ENCODE measurements around the gene IL11RA.

The IL11RA gene

DNA sequence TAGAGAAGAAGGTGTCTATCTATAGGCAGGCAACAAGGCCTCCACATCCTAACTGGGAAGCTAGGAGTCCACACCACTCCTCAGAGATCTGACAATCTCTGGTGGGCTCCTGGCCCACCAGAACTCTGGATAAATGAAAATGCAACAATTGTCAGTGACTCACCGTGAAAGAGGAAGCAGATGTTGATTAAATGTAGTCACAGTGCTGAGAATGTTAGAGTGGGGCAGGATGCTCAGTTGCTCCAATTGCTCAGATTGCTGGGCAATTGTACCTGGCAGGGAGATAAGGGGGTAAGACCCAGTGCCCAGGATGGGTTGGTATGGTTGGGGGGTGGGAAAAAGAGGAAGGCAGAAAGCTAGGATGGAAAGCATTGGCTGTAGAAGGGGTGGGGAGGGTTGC, 34.7 kb downstream of the IL11RA start:
- TF ChIP-seq ZNF384 (IDR thresholded peaks at IDR 0.05) (no peak), FOXK2 (IDR thresholded peaks at IDR 0.05) (no peak), SUZ12 (IDR thresholded peaks at IDR 0.05) (no peak), FOXA1 (IDR thresholded peaks at IDR 0.05) (no peak), ELF4 (IDR thresholded peaks at IDR 0.05) (no peak), HDGF (IDR thresholded peaks at IDR 0.05; ENCODE audit: borderline replicate concordance) (no peak), TARDBP (IDR thresholded peaks at IDR 0.05) (no peak), BHLHE40 (IDR thresholded peaks at IDR 0.05; ENCODE audit: borderline replicate concordance) (no peak), LEF1 (IDR thresholded peaks at IDR 0.05; ENCODE audit: borderline replicate concordance) (no peak), FOXM1 (IDR thresholded peaks at IDR 0.05; ENCODE audit: borderline replicate concordance) (no peak), SP1 (IDR thresholded peaks at IDR 0.05) (no peak), ARNT (IDR thresholded peaks at IDR 0.05) (no peak), L3MBTL2 (conservative IDR thresholded peaks at IDR 0.05) (no peak)
- TF ChIP-seq, protein P1, sequence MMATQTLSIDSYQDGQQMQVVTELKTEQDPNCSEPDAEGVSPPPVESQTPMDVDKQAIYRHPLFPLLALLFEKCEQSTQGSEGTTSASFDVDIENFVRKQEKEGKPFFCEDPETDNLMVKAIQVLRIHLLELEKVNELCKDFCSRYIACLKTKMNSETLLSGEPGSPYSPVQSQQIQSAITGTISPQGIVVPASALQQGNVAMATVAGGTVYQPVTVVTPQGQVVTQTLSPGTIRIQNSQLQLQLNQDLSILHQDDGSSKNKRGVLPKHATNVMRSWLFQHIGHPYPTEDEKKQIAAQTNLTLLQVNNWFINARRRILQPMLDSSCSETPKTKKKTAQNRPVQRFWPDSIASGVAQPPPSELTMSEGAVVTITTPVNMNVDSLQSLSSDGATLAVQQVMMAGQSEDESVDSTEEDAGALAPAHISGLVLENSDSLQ (IDR thresholded peaks at IDR 0.05): no peak
- CTCF ChIA-PET: interaction anchor here (0.6 to 1.8 kb wide), 5 partner anchors 15 to 232 kb away, joined by 3 to 7 read pairs (median 3); no protein-coding TSS in a partner anchor
- DNase-seq (ENCODE audit: extremely low spot score): no peak
- POLR2A ChIA-PET: no interaction called here

DNA sequence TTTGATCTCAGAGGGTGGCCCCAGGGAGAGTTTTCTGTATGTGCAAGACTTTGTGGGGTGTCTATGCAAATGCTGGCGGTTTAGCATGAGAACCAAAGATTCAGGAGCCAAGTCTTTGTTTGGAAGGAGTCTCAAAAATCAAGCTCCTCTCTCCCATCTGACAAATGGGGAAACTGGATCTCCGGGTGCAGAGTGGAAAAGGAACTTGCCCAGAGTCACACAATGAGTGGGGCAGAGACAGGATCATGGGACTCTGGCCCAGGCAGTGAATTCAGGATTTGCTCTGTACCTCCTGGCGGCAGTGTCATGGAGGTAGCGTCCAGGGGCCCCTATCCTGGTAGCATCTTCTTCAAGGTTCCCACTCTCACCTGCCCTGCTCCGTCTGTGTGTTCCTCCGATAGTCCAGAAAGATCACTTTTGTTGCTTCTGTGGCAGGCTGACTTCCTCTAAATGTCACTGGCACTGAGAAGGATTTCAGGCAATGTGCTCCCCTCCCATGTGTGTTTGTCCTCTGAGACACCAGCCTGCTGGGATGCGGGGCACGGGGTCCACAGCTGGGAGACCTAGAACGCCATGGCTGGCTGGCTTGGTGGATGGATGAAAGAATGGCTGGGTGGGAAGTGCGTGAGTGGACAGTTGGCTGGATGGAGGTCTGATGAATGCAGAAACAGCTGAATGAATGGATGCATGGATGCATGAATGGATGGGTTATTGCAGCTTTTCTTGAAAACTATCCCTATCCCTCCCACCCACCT, 35.5 kb downstream of the IL11RA start:
- TF ChIP-seq HDGF (IDR thresholded peaks at IDR 0.05; ENCODE audit: borderline replicate concordance): no peak
- no peak for TF ChIP-seq NFRKB (IDR thresholded peaks at IDR 0.05)
- ChIA-PET CTCF (interaction anchor here (0.6 to 1.8 kb wide), 3 partner anchors 14 to 232 kb away, joined by 3 to 7 read pairs (median 4); no protein-coding TSS in a partner anchor), POLR2A (no interaction called here)
- DNase-seq (ENCODE audit: extremely low spot score): no peak

DNA sequence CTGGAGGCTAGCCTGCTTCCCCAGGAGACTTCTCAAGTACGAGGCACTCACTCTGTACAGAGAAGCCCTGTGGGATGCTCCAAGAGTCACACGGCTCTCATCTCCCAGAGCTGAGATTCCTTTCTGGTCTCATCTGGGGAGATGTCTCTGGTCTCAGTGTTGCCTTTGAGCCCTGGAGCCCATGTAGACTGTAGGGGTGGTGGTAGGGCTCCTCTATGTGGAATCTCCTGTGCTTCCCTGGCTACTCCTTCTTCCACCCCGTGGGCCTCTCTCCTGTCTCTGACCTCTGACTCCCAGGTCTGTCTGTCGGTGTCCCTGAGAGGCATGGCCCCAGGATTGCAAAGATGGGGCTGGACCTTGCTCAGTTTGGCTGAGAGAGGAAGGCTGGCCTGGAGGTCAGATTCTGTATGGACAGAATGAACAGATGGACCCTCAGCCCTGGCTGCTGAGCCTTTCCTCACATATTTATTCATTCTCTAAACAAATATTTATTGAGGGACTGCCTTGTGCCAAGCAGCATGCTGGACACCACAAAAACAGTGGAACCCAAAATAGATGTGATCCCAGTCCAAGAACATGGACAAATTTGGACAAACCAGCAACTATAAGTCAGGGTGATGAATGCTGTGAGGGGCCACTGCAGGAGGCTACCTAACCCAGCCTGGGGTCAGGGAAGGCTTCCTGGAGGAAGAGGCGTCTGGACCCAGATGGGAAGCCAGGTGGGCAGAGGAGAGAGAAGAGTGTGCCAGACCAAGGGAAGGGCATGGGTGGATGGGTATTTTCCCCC, 36.5 kb downstream of the IL11RA start:
- TF ChIP-seq L3MBTL2 (conservative IDR thresholded peaks at IDR 0.05) (no peak), CTBP1 (IDR thresholded peaks at IDR 0.05; ENCODE audit: borderline replicate concordance) (no peak), FOXM1 (IDR thresholded peaks at IDR 0.05; ENCODE audit: borderline replicate concordance) (no peak), SP1 (IDR thresholded peaks at IDR 0.05) (no peak), FOXA1 (IDR thresholded peaks at IDR 0.05) (no peak), ARNT (IDR thresholded peaks at IDR 0.05) (no peak), LEF1 (IDR thresholded peaks at IDR 0.05; ENCODE audit: borderline replicate concordance) (no peak), NFRKB (IDR thresholded peaks at IDR 0.05) (no peak), ELF4 (IDR thresholded peaks at IDR 0.05) (no peak), BHLHE40 (IDR thresholded peaks at IDR 0.05; ENCODE audit: borderline replicate concordance) (no peak), ZNF384 (IDR thresholded peaks at IDR 0.05) (no peak), HDGF (IDR thresholded peaks at IDR 0.05; ENCODE audit: borderline replicate concordance) (no peak), FOXK2 (IDR thresholded peaks at IDR 0.05) (no peak), SUZ12 (IDR thresholded peaks at IDR 0.05) (no peak), TARDBP (IDR thresholded peaks at IDR 0.05) (no peak)
- TF ChIP-seq, protein P1 (IDR thresholded peaks at IDR 0.05): no peak
- ChIA-PET CTCF (interaction anchor here (1.8 kb wide), 1 partner anchor 14 kb away, joined by 4 read pairs; no protein-coding TSS in a partner anchor), POLR2A (no interaction called here)
- no peak for DNase-seq (ENCODE audit: extremely low spot score)

DNA sequence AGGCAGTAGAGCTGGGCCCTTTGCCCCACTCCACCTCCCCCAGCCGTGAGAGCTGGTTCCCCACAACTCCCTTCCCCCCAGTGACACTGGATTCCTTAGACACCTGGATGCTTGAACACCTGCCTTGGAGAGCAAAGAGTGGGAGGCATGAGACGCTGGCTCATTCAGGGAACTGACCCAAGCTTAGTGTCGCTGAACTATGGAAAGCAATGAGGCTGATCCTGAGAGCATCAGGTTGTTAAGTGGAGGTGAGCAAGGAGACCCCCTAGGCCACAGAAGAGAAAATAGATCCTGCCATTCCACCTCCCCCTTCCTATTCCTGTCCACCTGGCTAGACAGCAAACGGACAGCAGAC, 37.1 kb downstream of the IL11RA start:
- no peak for DNase-seq (ENCODE audit: extremely low spot score)
- CTCF ChIA-PET: no interaction called here
- TF ChIP-seq ZNF384 (IDR thresholded peaks at IDR 0.05) (no peak), LEF1 (IDR thresholded peaks at IDR 0.05; ENCODE audit: borderline replicate concordance) (no peak), HDGF (IDR thresholded peaks at IDR 0.05; ENCODE audit: borderline replicate concordance) (no peak), TARDBP (IDR thresholded peaks at IDR 0.05) (no peak), ARNT (IDR thresholded peaks at IDR 0.05) (no peak)
- TF ChIP-seq, protein P1 (IDR thresholded peaks at IDR 0.05): no peak
- POLR2A ChIA-PET: no interaction called here

DNA sequence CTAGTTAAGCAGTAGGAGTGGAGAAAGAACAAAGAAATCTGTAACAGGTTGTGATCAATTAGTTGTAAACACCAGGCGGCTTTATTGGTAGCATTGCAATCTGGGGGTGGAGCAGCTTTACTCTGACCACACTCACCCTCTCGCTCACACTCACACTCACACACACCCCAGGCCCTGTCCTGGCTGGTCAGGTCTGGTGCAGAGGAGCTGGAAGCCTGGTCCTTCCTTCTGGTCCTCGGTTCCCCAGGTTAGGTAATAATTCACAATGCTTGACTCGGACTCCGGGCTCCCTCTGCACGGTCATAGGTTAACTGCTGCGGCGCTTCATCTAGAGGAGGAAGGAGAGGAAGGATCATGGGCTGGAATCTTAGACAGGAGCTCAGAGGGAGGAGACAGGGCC, 37.5 kb downstream of the IL11RA start:
- no peak for DNase-seq (ENCODE audit: extremely low spot score)
- CTCF ChIA-PET: no interaction called here
- POLR2A ChIA-PET: no interaction called here
- TF ChIP-seq L3MBTL2 (conservative IDR thresholded peaks at IDR 0.05): no peak
- TF ChIP-seq HDGF (IDR thresholded peaks at IDR 0.05; ENCODE audit: borderline replicate concordance): no peak
- TF ChIP-seq CTBP1 (IDR thresholded peaks at IDR 0.05; ENCODE audit: borderline replicate concordance): no peak
- TF ChIP-seq LEF1 (IDR thresholded peaks at IDR 0.05; ENCODE audit: borderline replicate concordance): no peak
- no peak for TF ChIP-seq SP1 (IDR thresholded peaks at IDR 0.05)
